Skeletal muscle cell (primary cell): ENCODE measurements around the gene UGGT2.
"Not testable (repeated sequence)": the region's sequence is repeated elsewhere in the genome, so short reads cannot be mapped to it uniquely, and the experiment has no call there.

Experiments used
- DNase-seq: peaks from one replicate; pipeline ENCODE4 v3.0.0-alpha.2; 2010; ENCODE audit warnings: low read depth
- H3K4me3 ChIP-seq: 2 replicates; pipeline ENCODE4 v1.5.1; 2011; ENCODE audit warnings: low read depth, mild to moderate bottlenecking, control low read depth, low read length, moderate library complexity

Gene UGGT2

DNA sequence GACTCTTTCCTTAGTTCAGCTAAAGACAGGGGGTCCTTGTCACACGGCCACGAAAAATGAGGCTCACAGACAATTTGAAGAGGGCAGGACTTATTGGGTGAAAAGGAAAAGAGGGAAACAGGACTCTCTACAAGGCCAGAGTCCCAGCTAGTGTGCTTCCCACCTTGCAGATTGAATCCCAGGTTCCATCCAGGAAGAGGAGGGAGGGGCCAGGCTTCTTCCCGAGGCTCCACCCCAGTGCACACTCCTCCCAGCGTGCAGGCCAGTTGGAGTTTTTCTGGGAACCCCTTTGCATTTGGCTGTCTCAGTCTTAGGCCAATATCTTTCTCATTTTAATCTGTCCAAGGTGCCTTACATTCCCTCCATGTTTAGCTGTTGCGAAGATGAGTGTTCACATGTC lies 269.5 kb downstream of the UGGT2 start:
- DNase-seq, result no peak
- H3K4me3 ChIP-seq, result no peak overlapping the region

DNA sequence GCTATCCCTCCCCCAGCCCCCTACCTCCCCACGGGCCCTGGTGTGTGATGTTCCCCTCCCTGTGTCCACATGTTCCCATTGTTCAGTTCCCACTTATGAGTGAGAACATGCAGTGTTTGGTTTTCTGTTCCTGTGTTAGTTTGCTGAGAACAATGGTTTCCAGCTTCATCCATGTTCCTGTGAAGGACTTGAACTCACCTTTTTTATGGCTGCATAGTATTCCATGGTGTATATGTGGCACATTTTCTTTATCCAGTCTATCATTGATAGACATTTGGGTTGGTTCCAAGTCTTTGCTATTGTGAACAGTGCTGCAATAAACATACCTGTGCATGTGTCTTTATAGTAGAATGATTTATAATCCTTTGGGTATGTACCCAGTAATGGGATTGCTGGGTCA lies 271.3 kb downstream of the UGGT2 start:
- not testable (repeated sequence) for DNase-seq, H3K4me3 ChIP-seq

DNA sequence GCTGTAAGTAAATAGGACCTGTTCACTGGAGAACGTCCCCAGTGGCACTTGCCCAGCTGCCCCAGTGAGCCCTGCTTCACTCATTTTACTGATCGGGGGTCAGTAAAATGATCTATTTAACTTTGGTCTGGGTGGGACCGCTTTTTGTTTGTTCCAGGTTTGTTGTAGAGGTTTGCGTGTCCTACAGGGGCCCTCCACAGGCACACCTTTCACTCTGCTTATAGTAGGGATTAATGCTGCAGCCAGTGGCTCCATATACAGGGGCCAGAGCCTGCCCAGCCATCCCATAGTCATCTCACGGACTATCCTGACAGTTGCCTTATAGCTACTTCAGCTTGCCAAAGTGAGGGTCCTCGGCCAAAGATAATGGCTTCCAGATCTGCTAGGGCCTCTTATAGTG lies 272.2 kb downstream of the UGGT2 start:
- H3K4me3 ChIP-seq, result no peak overlapping the region
- no peak for DNase-seq

DNA sequence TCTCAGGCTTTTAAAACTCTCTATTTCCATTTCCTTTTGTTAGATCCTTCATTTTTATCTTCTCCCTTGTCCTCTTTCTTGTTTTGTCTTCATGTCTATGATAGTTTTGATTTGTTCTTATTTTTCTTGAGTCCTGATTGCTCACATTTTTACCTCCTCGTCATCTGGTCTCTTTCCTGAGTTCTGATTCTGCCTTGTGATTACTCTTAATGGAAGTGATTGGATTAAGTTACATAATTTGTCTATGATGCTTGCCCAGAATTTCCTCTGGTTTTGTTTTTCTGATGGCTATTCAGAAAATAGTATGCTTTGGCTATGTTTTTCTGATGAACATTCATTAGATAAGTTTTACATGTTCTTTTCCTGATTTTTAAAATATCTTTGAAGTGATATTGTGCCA lies 273.7 kb downstream of the UGGT2 start:
- DNase-seq, result no peak
- H3K4me3 ChIP-seq, result no peak overlapping the region

DNA sequence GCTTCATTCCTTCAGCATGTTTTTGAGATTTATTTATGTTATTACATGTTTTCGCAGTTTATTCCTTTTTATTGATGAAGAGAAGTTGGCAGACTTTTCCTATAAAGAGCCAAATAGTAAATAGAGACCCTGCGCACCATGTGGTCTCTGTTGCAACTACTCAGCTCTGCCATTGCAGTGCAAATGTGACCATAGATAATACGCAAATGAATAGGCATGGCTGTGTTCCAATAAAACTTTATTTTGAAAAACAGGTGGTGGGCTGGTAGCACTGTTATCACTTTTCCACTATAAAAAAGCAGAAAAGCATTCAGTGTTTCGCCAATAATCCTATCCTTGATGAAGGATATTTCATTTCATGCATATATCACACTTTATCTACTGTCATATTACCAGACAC lies 281.3 kb downstream of the UGGT2 start:
- no peak overlapping the region for H3K4me3 ChIP-seq
- no peak for DNase-seq

DNA sequence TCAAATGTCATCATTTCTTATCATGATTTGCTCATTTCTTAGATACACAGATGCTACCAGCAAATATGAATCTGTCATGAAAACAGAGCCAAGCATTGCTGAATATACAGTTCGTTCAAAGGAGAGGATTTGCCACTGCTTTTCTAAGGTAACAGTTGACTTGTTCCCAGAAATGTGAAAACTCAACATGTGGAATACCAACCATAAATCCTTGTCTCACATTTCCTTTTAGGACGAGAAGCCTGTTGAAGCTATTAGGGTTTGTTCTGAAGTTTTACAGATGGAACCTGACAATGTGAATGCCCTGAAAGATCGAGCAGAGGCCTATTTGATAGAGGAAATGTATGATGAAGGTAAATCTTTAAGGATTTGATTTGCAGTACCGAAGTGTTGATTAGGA lies 289.6 kb downstream of the UGGT2 start:
- DNase-seq, result no peak
- no peak overlapping the region for H3K4me3 ChIP-seq

DNA sequence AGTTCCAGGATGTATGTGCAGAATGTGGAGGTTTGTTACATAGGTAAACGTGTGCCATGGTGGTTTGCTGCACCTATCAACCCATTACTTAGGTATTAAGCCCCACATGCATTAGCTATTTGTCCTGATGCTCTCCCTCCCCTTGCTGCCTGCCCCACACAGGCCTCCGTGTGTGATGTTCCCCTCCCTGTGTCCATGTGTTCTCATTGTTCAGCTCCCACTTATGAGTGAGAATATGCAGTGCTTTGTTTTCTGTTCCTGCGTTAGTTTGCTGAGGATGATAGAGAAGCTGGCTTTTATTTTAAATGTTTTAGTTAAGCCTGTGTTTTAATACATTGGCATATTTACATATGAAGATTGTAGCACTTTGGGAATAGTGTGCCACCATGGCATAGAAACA lies 290.6 kb downstream of the UGGT2 start:
- not testable (repeated sequence) for H3K4me3 ChIP-seq, DNase-seq

DNA sequence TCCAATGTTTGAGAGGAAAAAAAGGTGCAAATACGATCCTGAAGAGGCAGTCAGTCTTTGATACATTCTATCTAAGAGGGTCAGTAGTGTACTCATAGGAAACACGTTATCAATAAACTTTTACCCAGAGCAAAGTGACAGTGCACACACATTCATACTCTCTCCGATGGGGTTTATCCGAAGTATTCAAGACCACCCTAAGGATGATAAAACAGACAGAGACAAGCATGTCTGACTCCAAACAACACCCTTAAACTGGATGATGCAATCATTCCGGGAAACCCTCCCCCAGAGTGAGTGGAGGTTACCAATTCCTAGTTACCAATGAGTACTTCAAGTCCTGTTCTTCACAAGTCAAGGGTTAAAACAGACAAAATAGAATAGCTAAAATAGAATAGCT lies 297.1 kb downstream of the UGGT2 start:
- peak; percentile 1 for DNase-seq
- no peak overlapping the region for H3K4me3 ChIP-seq

DNA sequence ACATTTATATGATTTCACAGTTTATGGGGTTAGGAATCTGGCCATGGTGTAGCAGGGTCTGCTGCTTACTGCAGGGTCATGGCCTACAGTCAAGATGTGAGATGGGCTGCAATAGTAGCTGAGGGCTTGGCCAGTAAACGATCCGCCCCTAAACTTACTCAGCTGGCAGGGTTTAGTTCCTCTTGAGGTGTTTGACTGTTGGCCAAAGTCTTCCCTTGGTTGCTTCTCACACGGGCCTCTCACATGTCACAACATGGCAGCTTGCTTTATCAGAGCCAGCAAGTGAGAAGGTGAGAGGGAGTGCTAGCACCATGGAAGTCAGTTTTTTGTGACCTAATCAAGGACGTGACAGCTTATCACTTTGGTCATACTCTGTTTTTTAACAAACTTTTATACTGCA lies 299.1 kb downstream of the UGGT2 start:
- H3K4me3 ChIP-seq, result no peak overlapping the region
- no peak for DNase-seq

DNA sequence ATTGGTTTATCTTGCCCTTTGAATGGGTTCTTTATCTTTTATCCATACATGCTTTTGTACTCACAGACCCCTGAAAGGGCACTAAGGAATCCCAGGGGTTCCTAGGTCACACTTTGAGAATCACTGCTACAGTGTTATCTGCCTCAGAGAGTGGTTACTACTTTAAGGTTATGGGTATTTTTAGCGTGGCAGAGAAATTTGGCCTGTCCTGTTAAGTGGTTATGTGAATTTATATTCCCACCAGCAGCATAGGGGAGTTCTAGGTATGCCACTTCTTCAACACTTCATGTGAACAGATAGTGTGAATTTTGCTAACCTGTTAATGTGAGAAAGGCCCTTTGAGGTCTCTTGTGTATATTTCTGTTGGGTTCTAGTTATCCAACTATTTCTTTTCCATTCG lies 300.5 kb downstream of the UGGT2 start:
- DNase-seq, result no peak
- no peak overlapping the region for H3K4me3 ChIP-seq
